ENCODE data around the gene MYO5B. TPM values are rescaled to one million over a fixed set of nuclear protein-coding genes. Genes with fewer than 3 reads are reported as not detected.

The MYO5B gene
- total RNA-seq, 1 experiment from 2014 or later = 56.7 TPM

GRCh38 chr18:49931760-49932159, 263.2 kb downstream of the MYO5B start:
- Mint-ChIP-seq H3K27me3 (ENCODE audit: unreplicated experiment) (no peaks in the 10 kb centered on the region), H3K9me3 (ENCODE audit: low read depth, unreplicated experiment) (no peaks in the 10 kb centered on the region), H3K27ac (ENCODE audit: unreplicated experiment) (no peak overlapping the region), H3K4me1 (ENCODE audit: low read depth, unreplicated experiment) (no peaks in the 10 kb centered on the region), H3K36me3 (ENCODE audit: insufficient read depth, unreplicated experiment) (no peaks in the 10 kb centered on the region), H3K4me3 (ENCODE audit: low read depth, unreplicated experiment) (no peak overlapping the region)
- no peak for DNase-seq
- CTCF ChIA-PET = no interaction called here
- intact Hi-C loops (cut with micrococcal nuclease; ENCODE audit: unreplicated experiment) = no loop called here
- no TSS peak for BruUV-seq (replicated peaks)
- TF ChIP-seq CTCF (IDR thresholded peaks at IDR 0.05; ENCODE audit: unreplicated experiment) = no peak

- H3K4me1 Mint-ChIP-seq (ENCODE audit: low read depth, unreplicated experiment) = no peaks in the 10 kb centered on the region
- no TSS peak for BruUV-seq (replicated peaks)
- TF ChIP-seq CTCF (IDR thresholded peaks at IDR 0.05; ENCODE audit: unreplicated experiment) = no peak
- intact Hi-C loops (cut with micrococcal nuclease; ENCODE audit: unreplicated experiment) = no loop called here
- CTCF ChIA-PET = no interaction called here
- H3K27ac Mint-ChIP-seq (ENCODE audit: unreplicated experiment) = no peak overlapping the region
- no peaks in the 10 kb centered on the region for H3K9me3 Mint-ChIP-seq (ENCODE audit: low read depth, unreplicated experiment)
- no peak overlapping the region for H3K4me3 Mint-ChIP-seq (ENCODE audit: low read depth, unreplicated experiment)
- H3K27me3 Mint-ChIP-seq (ENCODE audit: unreplicated experiment) = no peaks in the 10 kb centered on the region
- no peak for DNase-seq
- no peaks in the 10 kb centered on the region for H3K36me3 Mint-ChIP-seq (ENCODE audit: insufficient read depth, unreplicated experiment)
These were observed 263.8 kb downstream of the MYO5B start for GRCh38 chr18:49931179-49931578.

- Mint-ChIP-seq H3K36me3 (ENCODE audit: insufficient read depth, unreplicated experiment) (no peaks in the 10 kb centered on the region), H3K9me3 (ENCODE audit: low read depth, unreplicated experiment) (no peaks in the 10 kb centered on the region), H3K27ac (ENCODE audit: unreplicated experiment) (no peak overlapping the region), H3K4me1 (ENCODE audit: low read depth, unreplicated experiment) (no peaks in the 10 kb centered on the region), H3K27me3 (ENCODE audit: unreplicated experiment) (no peaks in the 10 kb centered on the region), H3K4me3 (ENCODE audit: low read depth, unreplicated experiment) (no peak overlapping the region)
- no TSS peak for BruUV-seq (replicated peaks)
- no peak for DNase-seq
- TF ChIP-seq CTCF (IDR thresholded peaks at IDR 0.05; ENCODE audit: unreplicated experiment) = no peak
- CTCF ChIA-PET = no interaction called here
- intact Hi-C loops (cut with micrococcal nuclease; ENCODE audit: unreplicated experiment) = no loop called here
These were observed 268.7 kb downstream of the MYO5B start for GRCh38 chr18:49926106-49926745.

- H3K36me3 Mint-ChIP-seq (ENCODE audit: insufficient read depth, unreplicated experiment) = no peaks in the 10 kb centered on the region
- intact Hi-C loops (cut with micrococcal nuclease; ENCODE audit: unreplicated experiment) = no loop called here
- no peak for DNase-seq
- no peaks in the 10 kb centered on the region for H3K27me3 Mint-ChIP-seq (ENCODE audit: unreplicated experiment)
- H3K9me3 Mint-ChIP-seq (ENCODE audit: low read depth, unreplicated experiment) = no peaks in the 10 kb centered on the region
- BruUV-seq (replicated peaks) = no TSS peak
- H3K4me3 Mint-ChIP-seq (ENCODE audit: low read depth, unreplicated experiment) = no peak overlapping the region
- H3K4me1 Mint-ChIP-seq (ENCODE audit: low read depth, unreplicated experiment) = no peaks in the 10 kb centered on the region
- no peak for TF ChIP-seq CTCF (IDR thresholded peaks at IDR 0.05; ENCODE audit: unreplicated experiment)
- CTCF ChIA-PET = no interaction called here
- no peak overlapping the region for H3K27ac Mint-ChIP-seq (ENCODE audit: unreplicated experiment)
These were observed 270.5 kb downstream of the MYO5B start for GRCh38 chr18:49924293-49924983.
